ES-I3 (cell line): ENCODE results near the gene EIF5A.

Experiments
- H3K36me3 ChIP-seq: 2 replicates; pipeline ENCODE4 v1.6.1; 2013; ENCODE audit warnings: mild to moderate bottlenecking, low read length, control low read depth, moderate library complexity; ENCODE audit not compliant: insufficient read depth
- H3K4me1 ChIP-seq: 2 replicates; pipeline ENCODE4 v1.6.1; 2013; ENCODE audit warnings: mild to moderate bottlenecking, control low read depth, low read length; ENCODE audit not compliant: insufficient read depth
- H3K9ac ChIP-seq: 2 replicates; pipeline ENCODE4 v1.6.1; 2013; ENCODE audit warnings: low read depth, mild to moderate bottlenecking, low read length, moderate library complexity
- H3K9me3 ChIP-seq: 2 replicates; pipeline ENCODE4 v1.6.1; 2013; ENCODE audit warnings: mild to moderate bottlenecking, low read length, moderate library complexity; ENCODE audit not compliant: control insufficient read depth, insufficient read depth

EIF5A gene

DNA sequence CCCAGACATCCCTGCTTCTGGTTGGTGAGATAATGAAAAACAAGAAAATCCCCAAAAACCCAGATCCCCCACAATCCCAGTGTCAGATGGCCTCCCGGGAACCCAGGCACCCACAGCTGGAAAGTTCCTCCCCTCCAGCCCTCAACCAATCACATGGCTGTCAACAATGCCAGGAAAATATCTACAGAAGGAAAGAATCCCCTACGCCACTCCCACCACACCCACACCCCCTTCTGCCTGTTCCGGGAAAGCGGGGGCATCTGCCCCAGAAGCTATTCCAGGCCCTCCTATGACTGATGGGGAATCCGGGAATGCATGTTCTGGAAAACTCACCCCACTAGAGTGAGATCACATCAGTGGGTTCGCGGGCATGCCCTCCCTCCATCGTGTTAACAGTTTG is 49.3 kb downstream of the EIF5A start:
- Histone ChIP-seq H3K36me3 (no peaks in the 10 kb centered on the region), H3K9me3 (no peaks in the 10 kb centered on the region), H3K4me1 (no peaks in the 10 kb centered on the region; the same call in 1 of the 2 replicates), H3K9ac (no peak overlapping the region)

DNA sequence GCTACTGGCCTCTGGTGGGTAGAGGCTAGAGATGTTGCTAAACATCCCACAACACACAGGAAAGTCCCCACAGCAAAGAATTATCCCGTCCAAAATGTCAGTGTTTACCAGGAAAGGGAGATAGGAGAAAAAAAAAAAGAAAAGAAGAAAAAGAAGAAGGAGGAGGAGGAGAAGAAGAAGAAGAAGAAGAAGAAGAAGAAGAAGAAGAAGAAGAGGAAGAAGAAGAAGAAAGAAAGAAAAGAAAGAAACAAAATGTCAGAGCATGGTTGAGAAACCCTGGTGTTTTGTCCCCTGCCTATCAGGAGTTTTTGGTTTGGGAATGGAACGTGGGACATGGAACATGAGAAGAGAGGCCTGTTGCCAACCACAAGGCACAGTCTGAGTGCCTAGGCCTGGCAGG is 50.0 kb downstream of the EIF5A start:
- no peaks in the 10 kb centered on the region for H3K9me3 ChIP-seq

DNA sequence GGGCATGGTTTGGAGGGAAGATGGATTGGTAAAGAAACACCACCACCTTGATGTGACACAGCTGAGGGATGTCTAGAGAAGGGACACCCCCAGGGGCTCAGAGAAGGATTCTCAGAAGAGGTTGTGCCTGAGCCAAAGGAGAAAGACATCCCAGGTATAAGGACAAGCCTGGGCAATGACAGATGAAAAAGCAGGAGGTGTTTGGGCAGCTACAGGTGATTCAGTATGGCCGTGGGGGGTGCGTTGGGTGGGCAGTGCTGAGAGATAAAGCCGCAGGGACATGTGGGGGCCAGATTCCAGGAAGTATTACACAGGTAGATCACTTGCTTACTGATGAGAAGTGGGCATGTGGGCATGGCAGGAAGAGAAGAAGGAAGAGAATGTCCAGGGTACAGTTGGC is 54.5 kb downstream of the EIF5A start:
- no peaks in the 10 kb centered on the region for H3K36me3 ChIP-seq
- H3K9ac ChIP-seq: no peak overlapping the region

More for the DNA sequence above, 50.0 kb downstream of the EIF5A start:
- Histone ChIP-seq H3K4me1 (no peaks in the 10 kb centered on the region; the same call in 1 of the 2 replicates), H3K9ac (no peak overlapping the region), H3K36me3 (no peaks in the 10 kb centered on the region)

More for the DNA sequence above, 54.5 kb downstream of the EIF5A start:
- Histone ChIP-seq H3K4me1 (no peaks in the 10 kb centered on the region; the same call in 1 of the 2 replicates), H3K9me3 (no peaks in the 10 kb centered on the region)
